Ramos (cell line): ENCODE results near the gene PYM1.

Experiments
- in situ Hi-C: fragments of 300-500 bp; cut with MboI; formaldehyde crosslinking; loops from one replicate; pipeline ENCODE4 v1.14.3; 2022; ENCODE audit warnings: low sequenced_read_pairs; ENCODE audit not compliant: unreplicated experiment

Gene PYM1

GRCh38 chr12:55927588-55928502, at the start of gene PYM1:
PYM1 (minus strand) TSS chr12:55927894; CDS start chr12:55927761, 133 bp downstream.
- in situ Hi-C loops, result no loop called here

- in situ Hi-C loops, result no loop called here
These were observed 46.6 kb upstream of the PYM1 start for GRCh38 chr12:55974308-55974730.

- in situ Hi-C loops, result no loop called here
These were observed 46.1 kb upstream of the PYM1 start, which contains the start of gene RAB5B for GRCh38 chr12:55973599-55974307. RAB5B (plus strand) TSS chr12:55974078; CDS start chr12:55986961, 12,883 bp downstream.

- in situ Hi-C loops, result no loop called here
These were observed 45.4 kb upstream of the PYM1 start for GRCh38 chr12:55972911-55973598.

- in situ Hi-C loops, result no loop called here
These were observed 44.8 kb upstream of the PYM1 start for GRCh38 chr12:55972456-55972855.

GRCh38 chr12:55972042-55972441, 44.3 kb upstream of the PYM1 start:
- in situ Hi-C loops, result no loop called here

GRCh38 chr12:55970775-55971174, 43.1 kb upstream of the PYM1 start:
- in situ Hi-C loops, result no loop called here

- in situ Hi-C loops, result no loop called here
These were observed 41.7 kb upstream of the PYM1 start for GRCh38 chr12:55969356-55969755.

- in situ Hi-C loops, result no loop called here
These were observed 39.0 kb upstream of the PYM1 start, which contains the start of gene CDK2 for GRCh38 chr12:55966408-55967281. CDK2 (plus strand) TSS chr12:55966830; CDS start chr12:55967009, 179 bp downstream.

GRCh38 chr12:55965941-55966407, 38.3 kb upstream of the PYM1 start, which contains the start of gene PMEL:
PMEL (minus strand) TSS chr12:55966042; CDS start chr12:55966011, 31 bp downstream.
- in situ Hi-C loops, result no loop called here

GRCh38 chr12:55965240-55965639, 37.5 kb upstream of the PYM1 start:
- in situ Hi-C loops, result no loop called here

GRCh38 chr12:55963760-55964159, 36.1 kb upstream of the PYM1 start:
- in situ Hi-C loops, result no loop called here

GRCh38 chr12:55957106-55957859, 29.6 kb upstream of the PYM1 start:
- in situ Hi-C loops, result no loop called here

GRCh38 chr12:55955800-55956508, 28.3 kb upstream of the PYM1 start:
- in situ Hi-C loops, result no loop called here

- in situ Hi-C loops, result no loop called here
These were observed 27.6 kb upstream of the PYM1 start for GRCh38 chr12:55955344-55955743.

- in situ Hi-C loops, result no loop called here
These were observed 18.9 kb upstream of the PYM1 start for GRCh38 chr12:55946553-55946952.

- in situ Hi-C loops, result loop anchor here (5.0 kb wide), 1 partner anchor 195 kb away; no protein-coding TSS in a partner anchor
These were observed 15.0 kb upstream of the PYM1 start for GRCh38 chr12:55942577-55943136.

GRCh38 chr12:55942055-55942454, 14.4 kb upstream of the PYM1 start:
- in situ Hi-C loops, result loop anchor here (5.0 kb wide), 1 partner anchor 195 kb away; no protein-coding TSS in a partner anchor
